NCI-H345 treated with DMSO at 0.1 percent for 48 hours (cell line): ENCODE results near the gene PNPLA7.
"Not testable (repeated sequence)": the region's sequence is repeated elsewhere in the genome, so short reads cannot be mapped to it uniquely, and the experiment has no call there.

Experiments used
- DNase-seq: peaks from one replicate; lab custom pipeline; 2025; ENCODE audit not compliant: unreplicated experiment; lab: John Stamatoyannopoulos, UW

PNPLA7 gene

GRCh38 chr9:137543237-137543963, 6.8 kb downstream of the PNPLA7 start:
- DNase-seq, result no peak

GRCh38 chr9:137542486-137542885, 7.7 kb downstream of the PNPLA7 start:
- no peak for DNase-seq

DNA sequence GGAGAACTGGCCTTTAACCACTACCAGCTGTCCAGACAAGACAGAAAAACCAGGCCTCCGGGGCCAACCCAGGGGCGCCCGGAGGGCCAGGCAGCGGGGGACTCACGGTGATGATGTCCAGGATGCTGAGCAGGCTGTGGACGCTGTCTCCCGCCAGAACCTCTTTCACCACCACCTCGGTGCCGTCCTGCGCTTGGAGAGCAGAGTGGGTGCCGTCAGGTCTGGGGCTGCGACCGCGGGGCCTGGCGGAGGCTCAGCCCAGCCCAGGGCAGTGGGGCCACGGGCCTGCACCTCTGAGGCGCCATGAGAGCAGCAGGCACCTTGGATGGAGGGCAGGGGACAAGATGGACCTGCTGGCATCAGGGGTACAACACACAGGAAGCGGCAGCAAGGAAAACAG, 9.7 kb downstream of the PNPLA7 start:
- DNase-seq, result no peak

- DNase-seq, result no peak
These were observed 12.1 kb downstream of the PNPLA7 start for GRCh38 chr9:137538058-137538457.

- DNase-seq, result not testable (repeated sequence)
These were observed 13.5 kb downstream of the PNPLA7 start for GRCh38 chr9:137536594-137537131.

DNA sequence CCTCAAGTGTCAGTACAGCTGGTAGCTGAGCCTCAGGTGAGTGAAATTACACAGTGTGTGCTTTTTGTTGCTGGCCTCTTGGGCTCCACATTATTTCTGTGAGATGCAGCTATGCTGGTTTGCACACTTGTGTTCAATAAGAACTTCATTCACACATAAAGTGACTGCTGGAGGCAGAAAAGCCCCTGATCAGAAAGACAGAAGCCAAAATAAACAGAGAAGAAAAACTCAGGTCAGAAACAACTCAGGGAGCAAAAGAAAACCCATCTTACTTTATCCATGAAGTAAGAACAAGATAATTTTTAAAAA, 15.1 kb downstream of the PNPLA7 start:
- no peak for DNase-seq

- peak; percentile 58 for DNase-seq
These were observed 15.7 kb downstream of the PNPLA7 start for GRCh38 chr9:137534256-137535119.

DNA sequence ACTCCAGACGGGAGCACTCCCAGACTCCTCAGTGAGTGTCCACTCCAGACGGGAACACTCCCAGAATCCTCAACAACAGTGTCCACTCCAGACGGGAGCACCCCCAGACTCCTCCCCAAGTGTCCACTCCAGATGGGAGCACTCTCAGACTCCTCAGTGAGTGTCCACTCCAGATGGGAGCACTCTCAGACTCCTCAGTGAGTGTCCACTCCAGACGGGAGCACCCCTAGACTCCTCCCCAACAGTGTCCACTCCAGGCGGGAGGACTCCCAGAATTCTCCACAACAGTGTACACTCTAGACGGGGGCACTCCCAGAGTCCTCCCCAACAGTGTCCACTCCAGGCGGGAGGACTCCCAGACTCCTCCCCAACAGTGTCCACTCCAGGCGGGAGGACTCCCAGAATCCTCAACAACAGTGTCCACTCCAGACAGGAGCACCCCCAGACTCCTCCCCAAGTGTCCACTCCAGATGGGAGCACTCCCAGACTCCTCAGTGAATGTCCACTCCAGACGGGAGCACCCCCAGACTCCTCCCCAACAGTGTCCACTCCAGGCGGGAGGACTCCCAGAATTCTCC, 17.2 kb downstream of the PNPLA7 start:
- not testable (repeated sequence) for DNase-seq

DNA sequence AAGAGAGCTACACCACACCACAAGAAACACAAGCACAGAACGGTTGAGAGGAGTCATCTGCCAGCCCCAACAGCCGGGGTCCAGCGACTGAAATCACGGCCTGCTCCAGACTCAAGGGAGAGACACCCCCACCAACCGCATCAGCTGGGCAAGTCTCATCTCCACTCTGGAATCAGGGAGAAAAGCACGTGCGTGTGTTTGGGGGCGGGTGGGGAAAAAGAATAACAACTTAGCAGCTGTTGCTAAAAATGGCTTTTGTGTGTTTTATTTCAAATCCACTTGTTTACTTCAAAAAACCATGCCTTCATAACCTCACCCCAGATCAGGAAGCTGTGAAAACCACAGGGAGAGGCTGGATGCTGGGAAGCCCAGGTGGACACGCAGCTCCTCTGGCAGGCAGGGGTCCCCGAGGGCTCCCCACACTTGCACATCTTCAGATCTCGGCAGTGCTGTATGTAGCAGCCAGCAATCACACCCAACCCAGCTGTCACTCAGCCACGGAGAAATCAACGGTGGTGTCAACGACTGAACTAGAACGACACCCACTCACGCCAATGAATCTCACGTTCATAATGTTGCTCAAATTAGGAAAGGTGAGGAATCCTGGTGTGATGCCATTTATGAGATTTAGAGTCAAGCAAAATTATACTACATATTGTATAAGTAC, 19.0 kb downstream of the PNPLA7 start:
- no peak for DNase-seq

- DNase-seq, result no peak
These were observed 19.9 kb downstream of the PNPLA7 start for GRCh38 chr9:137530331-137530730.

DNA sequence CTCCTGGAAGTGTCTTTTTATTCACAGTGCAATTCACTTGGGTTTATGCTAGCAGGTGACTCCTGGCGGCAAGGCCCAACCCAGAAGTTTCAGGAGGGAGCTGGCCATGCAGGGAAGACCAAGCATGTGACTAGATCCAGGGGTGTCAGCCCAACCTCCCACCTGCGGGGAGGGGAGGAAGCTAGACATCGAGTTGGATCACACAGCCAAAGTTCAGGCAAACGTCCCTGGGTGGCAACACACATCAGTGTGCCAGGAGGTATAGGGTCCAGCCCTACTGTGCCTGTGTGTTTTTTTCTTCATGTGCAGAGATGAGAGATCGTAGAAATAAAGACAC, 25.3 kb downstream of the PNPLA7 start:
- no peak for DNase-seq

GRCh38 chr9:137524161-137524980, 25.8 kb downstream of the PNPLA7 start:
- DNase-seq, result no peak

GRCh38 chr9:137522746-137523455, 27.3 kb downstream of the PNPLA7 start:
- DNase-seq, result no peak

DNA sequence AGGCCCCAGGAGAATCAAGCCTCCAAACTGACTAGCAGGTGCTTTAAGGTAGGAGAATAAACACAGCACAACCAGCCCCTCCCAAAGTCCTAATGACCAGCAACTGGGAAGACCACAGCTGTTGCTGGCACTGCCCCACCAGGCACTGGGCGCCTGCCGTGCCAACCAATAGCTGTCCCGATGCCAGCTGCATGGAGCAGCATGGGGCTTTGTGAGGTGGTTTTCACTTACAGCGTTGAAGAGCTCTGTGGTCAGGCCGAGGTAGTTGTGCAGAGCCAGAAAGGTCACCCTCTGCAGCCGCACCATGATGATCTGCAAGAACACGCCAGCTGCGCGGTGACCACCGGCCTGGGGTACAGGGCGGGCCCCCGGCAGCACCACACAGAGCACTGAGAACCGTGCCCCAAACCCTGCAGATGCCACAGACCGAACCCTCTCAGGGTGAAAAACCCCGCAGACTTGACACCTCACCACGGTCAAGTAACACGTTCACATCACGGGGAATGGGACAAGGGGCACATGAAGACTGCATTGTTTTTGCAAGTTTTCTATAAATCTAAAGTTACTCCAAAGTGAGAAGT, 28.7 kb downstream of the PNPLA7 start:
- DNase-seq, result no peak

GRCh38 chr9:137520614-137521404, 29.4 kb downstream of the PNPLA7 start:
- no peak for DNase-seq

DNA sequence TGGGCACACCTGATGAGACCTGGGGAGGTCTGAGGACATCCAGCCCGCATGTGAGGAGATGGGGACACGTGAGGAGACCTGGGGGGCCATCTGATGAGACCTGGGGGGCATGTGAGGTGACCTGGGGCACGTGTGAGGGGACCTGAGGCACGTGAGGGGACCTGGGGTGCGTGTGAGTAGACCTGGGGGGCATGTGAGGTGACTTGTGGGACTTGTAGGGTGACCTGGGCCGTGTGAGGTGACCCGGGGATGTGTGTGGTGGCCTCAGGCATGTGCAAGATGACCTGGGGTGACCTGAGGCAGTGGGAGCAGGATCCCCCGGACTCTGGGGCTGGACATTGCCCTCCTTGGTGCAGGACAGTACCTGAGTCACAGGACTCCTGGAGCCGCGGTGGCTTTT, 30.6 kb downstream of the PNPLA7 start:
- DNase-seq, result no peak

GRCh38 chr9:137518661-137519459, 31.3 kb downstream of the PNPLA7 start:
- not testable (repeated sequence) for DNase-seq
